Caco-2 (cell line): ENCODE data around the gene KRT1. TPM values are rescaled to one million over a fixed set of nuclear protein-coding genes. Genes with fewer than 3 reads are reported as not detected.
A peak's percentile ranks its signal among the peaks of the same experiment; 100 is the strongest.

ENCODE experiments used
- BruUV-seq: library from RNA; stranded (reverse); fragments of 400-500 nt; replicated peaks from 2 replicates; lab custom pipeline; 2021; lab: Mats Ljungman, UMichigan
- CTCF ChIA-PET: fragments of 300-600 bp; sonication (Branson Sonifier 250); formaldehyde crosslinking; loops from one replicate; lab custom pipeline; 2022; ENCODE audit warnings: antibody characterized with exemption; lab: Charles Lee
- POLR2A ChIA-PET: fragments of 300-600 bp; sonication (Branson Sonifier 250); formaldehyde crosslinking; loops from one replicate; lab custom pipeline; 2022; ENCODE audit warnings: antibody characterized with exemption; lab: Charles Lee
- DNase-seq, 2 experiments: peaks; one replicate each; pipeline versions ENCODE4 v3.0.0 to v3.0.0-alpha.2; 2020 to 2022
- H3K27me3 ChIP-seq: replicated peaks from 2 replicates; pipeline ENCODE4 v1.6.0; 2011; ENCODE audit warnings: low read length; ENCODE audit not compliant: control insufficient read depth, insufficient read depth
- H3K36me3 ChIP-seq: 2 replicates; pipeline ENCODE4 v1.5.1; 2011; ENCODE audit warnings: low read length; ENCODE audit not compliant: control insufficient read depth, insufficient read depth
- H3K4me1 ChIP-seq: fragments of 250-450 bp; sonication (Bioruptor Pico); 2 replicates; pipeline ENCODE4 v1.5.1; 2020; ENCODE audit warnings: mild to moderate bottlenecking
- H3K4me3 ChIP-seq: 2 replicates; pipeline ENCODE4 v1.5.1; 2011; ENCODE audit warnings: low read depth, mild to moderate bottlenecking, control low read depth, low read length
- H3K9me3 ChIP-seq: fragments of 250-450 bp; sonication (Bioruptor Pico); 2 replicates; pipeline ENCODE4 v1.5.1; 2020; ENCODE audit warnings: mild to moderate bottlenecking, moderate library complexity
- H3K27ac Mint-ChIP-seq: one replicate; pipeline ENCODE4 v1.8.0; 2022; ENCODE audit warnings: mixed read lengths; ENCODE audit not compliant: unreplicated experiment
- H3K27me3 Mint-ChIP-seq: one replicate; pipeline ENCODE4 v1.8.0; 2022; ENCODE audit warnings: mixed read lengths; ENCODE audit not compliant: insufficient read depth, unreplicated experiment
- H3K36me3 Mint-ChIP-seq: one replicate; pipeline ENCODE4 v1.8.0; 2022; ENCODE audit warnings: mild to moderate bottlenecking, mixed read lengths; ENCODE audit not compliant: insufficient read depth, unreplicated experiment
- H3K4me1 Mint-ChIP-seq: one replicate; pipeline ENCODE4 v1.8.0; 2022; ENCODE audit warnings: low read depth, mixed read lengths; ENCODE audit not compliant: unreplicated experiment
- H3K4me3 Mint-ChIP-seq: one replicate; pipeline ENCODE4 v1.8.0; 2022; ENCODE audit warnings: mild to moderate bottlenecking, moderate library complexity, mixed read lengths; ENCODE audit not compliant: unreplicated experiment
- H3K9me3 Mint-ChIP-seq: one replicate; pipeline ENCODE4 v1.8.0; 2022; ENCODE audit warnings: mixed read lengths; ENCODE audit not compliant: unreplicated experiment
- intact Hi-C: fragments of 100-400 bp; cut with micrococcal nuclease; formaldehyde crosslinking; loops from one replicate; pipeline ENCODE4 v1.10.0; 2022; ENCODE audit not compliant: unreplicated experiment
- total RNA-seq: library from RNA; stranded (reverse); gene quantifications from 2 replicates; pipeline ENCODE4 v1.2.3, GENCODE V29; 2022
- TF ChIP-seq, protein P1 (sequence below), 2 experiments: fragments of 200-600 bp in 1 of 2; IDR thresholded peaks; 1 replicate in 1 of 2; 2 replicates in 1 of 2; pipeline versions ENCODE4 v1.5.1 to v1.8.0; 2011 to 2022; ENCODE audit warnings: antibody characterized with exemption in 1 of 2, control low read depth in 1 of 2, inconsistent platforms in 1 of 2, low read depth in 1 of 2, low read length in 1 of 2, mild to moderate bottlenecking in 1 of 2, moderate library complexity in 1 of 2; ENCODE audit not compliant: insufficient read depth in 1 of 2, severe bottlenecking in 1 of 2, unreplicated experiment in 1 of 2

The KRT1 gene
- total RNA-seq, 1 experiment from 2014 or later, result 0.20 TPM

DNA sequence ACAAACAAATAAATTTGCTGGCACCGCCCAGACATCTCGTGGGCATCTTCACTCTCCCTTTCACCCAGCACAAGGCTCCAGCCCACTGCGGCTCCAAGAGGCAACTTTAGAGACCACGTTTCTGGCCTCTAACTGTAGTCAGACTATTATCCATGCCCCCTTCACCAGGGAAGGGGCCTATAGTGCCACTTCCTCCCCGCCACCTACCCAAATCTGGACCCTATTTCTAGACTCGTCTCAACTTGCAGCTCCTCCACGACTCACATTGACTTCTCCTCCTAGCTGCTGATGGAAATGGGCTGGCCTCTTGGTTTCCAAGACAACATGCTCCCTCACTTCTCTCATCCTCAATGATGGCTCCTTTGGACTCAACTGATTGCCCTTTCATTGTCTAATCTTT lies 12.3 kb downstream of the KRT1 start:
- CTCF ChIA-PET, result no interaction called here
- TF ChIP-seq, protein P1, sequence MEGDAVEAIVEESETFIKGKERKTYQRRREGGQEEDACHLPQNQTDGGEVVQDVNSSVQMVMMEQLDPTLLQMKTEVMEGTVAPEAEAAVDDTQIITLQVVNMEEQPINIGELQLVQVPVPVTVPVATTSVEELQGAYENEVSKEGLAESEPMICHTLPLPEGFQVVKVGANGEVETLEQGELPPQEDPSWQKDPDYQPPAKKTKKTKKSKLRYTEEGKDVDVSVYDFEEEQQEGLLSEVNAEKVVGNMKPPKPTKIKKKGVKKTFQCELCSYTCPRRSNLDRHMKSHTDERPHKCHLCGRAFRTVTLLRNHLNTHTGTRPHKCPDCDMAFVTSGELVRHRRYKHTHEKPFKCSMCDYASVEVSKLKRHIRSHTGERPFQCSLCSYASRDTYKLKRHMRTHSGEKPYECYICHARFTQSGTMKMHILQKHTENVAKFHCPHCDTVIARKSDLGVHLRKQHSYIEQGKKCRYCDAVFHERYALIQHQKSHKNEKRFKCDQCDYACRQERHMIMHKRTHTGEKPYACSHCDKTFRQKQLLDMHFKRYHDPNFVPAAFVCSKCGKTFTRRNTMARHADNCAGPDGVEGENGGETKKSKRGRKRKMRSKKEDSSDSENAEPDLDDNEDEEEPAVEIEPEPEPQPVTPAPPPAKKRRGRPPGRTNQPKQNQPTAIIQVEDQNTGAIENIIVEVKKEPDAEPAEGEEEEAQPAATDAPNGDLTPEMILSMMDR (IDR thresholded peaks at IDR 0.05; ENCODE audit: insufficient read depth in 1 of 2, low read depth in 1 of 2, low read length in 1 of 2, severe bottlenecking in 1 of 2, unreplicated experiment in 1 of 2), result no peak
- no peak overlapping the region for H3K4me3 Mint-ChIP-seq

DNA sequence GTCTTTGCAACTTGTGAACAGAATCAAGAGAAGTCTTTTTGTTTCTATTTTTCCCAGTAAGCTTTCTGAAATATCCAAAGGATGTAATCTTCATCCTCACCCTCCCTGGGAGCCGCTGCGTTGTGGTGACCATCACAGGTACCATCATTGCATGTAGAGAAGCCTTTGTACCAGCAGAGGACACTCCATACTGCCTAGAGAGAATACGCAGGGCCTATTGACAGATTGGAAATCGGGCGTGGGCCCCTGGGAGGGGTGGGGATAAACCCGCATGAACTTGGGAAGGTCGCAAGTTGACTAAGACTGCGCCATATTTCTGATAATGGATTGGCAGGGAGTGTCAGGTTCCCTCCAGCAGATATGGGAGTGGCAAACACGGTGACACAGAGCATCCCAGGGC lies 12.7 kb downstream of the KRT1 start:
- BruUV-seq, result no TSS peak
- H3K27me3 Mint-ChIP-seq, result peaks cover 16% of the 10 kb centered on the region
- POLR2A ChIA-PET, result no interaction called here

More for the DNA sequence above, 12.3 kb downstream of the KRT1 start:
- no peak overlapping the region for H3K4me3 ChIP-seq
- BruUV-seq, result no TSS peak
- DNase-seq, result no peak
- intact Hi-C loops, result loop anchor here (2.0 kb wide), 1 partner anchor 197 kb away; no protein-coding TSS in a partner anchor
- no peaks in the 10 kb centered on the region; the same call in 1 of the 2 replicates for H3K27me3 ChIP-seq
- Mint-ChIP-seq H3K4me1 (no peaks in the 10 kb centered on the region), H3K27me3 (peaks cover 16% of the 10 kb centered on the region), H3K9me3 (no peaks in the 10 kb centered on the region), H3K27ac (no peak overlapping the region), H3K36me3 (no peaks in the 10 kb centered on the region)
- POLR2A ChIA-PET, result no interaction called here
- no peaks in the 10 kb centered on the region for H3K9me3 ChIP-seq
- no peaks in the 10 kb centered on the region for H3K36me3 ChIP-seq
- H3K4me1 ChIP-seq, result peaks cover 15% of the 10 kb centered on the region

DNA sequence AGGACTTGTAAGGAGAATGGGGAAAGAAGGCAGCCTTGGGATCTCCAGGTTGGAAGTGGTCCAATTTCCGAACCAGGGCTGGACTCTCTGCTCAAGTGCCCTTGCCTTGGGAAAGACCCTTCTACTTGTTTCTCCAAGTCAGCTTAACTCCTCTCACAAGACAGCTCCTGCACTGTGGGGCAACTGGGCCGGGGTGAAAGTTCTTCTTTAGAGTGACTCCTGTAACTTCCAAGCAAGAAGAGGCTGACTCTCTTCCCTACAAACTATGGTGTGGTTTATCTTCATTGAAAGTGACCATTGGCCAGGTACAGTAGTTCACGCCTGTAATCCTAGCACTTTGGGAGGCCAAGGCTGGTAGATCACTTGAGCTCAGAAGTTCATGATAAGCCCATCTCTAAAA lies 13.7 kb downstream of the KRT1 start:
- Mint-ChIP-seq H3K9me3 (no peaks in the 10 kb centered on the region), H3K36me3 (no peaks in the 10 kb centered on the region), H3K4me1 (no peaks in the 10 kb centered on the region), H3K27me3 (peaks cover 21% of the 10 kb centered on the region), H3K4me3 (no peak overlapping the region), H3K27ac (no peak overlapping the region)
- Histone ChIP-seq H3K4me1 (peaks cover under 1% of the 10 kb centered on the region), H3K9me3 (no peaks in the 10 kb centered on the region), H3K4me3 (no peak overlapping the region), H3K36me3 (no peaks in the 10 kb centered on the region), H3K27me3 (no peaks in the 10 kb centered on the region; the same call in 1 of the 2 replicates)
- TF ChIP-seq, protein P1 (IDR thresholded peaks at IDR 0.05; ENCODE audit: insufficient read depth in 1 of 2, low read depth in 1 of 2, low read length in 1 of 2, severe bottlenecking in 1 of 2, unreplicated experiment in 1 of 2), result no peak
- ChIA-PET CTCF (interaction anchor here (0.6 kb wide), 1 partner anchor 21 kb away, joined by 4 read pairs; no protein-coding TSS in a partner anchor), POLR2A (no interaction called here)
- BruUV-seq, result no TSS peak
- intact Hi-C loops, result loop anchor here (2.0 kb wide), 1 partner anchor 198 kb away; no protein-coding TSS in a partner anchor
- DNase-seq, result no peak

More for the DNA sequence above, 12.7 kb downstream of the KRT1 start:
- Mint-ChIP-seq H3K4me3 (no peak overlapping the region), H3K36me3 (no peaks in the 10 kb centered on the region), H3K9me3 (no peaks in the 10 kb centered on the region), H3K4me1 (no peaks in the 10 kb centered on the region), H3K27ac (no peak overlapping the region)
- H3K4me1 ChIP-seq, result peaks cover 11% of the 10 kb centered on the region
- no peak overlapping the region for H3K4me3 ChIP-seq
- TF ChIP-seq, protein P1 (IDR thresholded peaks at IDR 0.05; ENCODE audit: insufficient read depth in 1 of 2, low read depth in 1 of 2, low read length in 1 of 2, severe bottlenecking in 1 of 2, unreplicated experiment in 1 of 2), result peak in 1 of 2 experiments; percentile 29
- no peaks in the 10 kb centered on the region for H3K9me3 ChIP-seq
- intact Hi-C loops, result loop anchor here (2.0 kb wide), 1 partner anchor 197 kb away; no protein-coding TSS in a partner anchor
- peak in 1 of 2 experiments; percentile 17 for DNase-seq
- CTCF ChIA-PET, result interaction anchor here (0.8 kb wide), 1 partner anchor 203 kb away, joined by 4 read pairs; no protein-coding TSS in a partner anchor
- no peaks in the 10 kb centered on the region; the same call in 1 of the 2 replicates for H3K27me3 ChIP-seq
- H3K36me3 ChIP-seq, result no peaks in the 10 kb centered on the region
